NCI-H2227 (cell line): ENCODE measurements around the gene CEP76.

Experiments used
- DNase-seq: peaks from one replicate; lab custom pipeline; 2025; ENCODE audit not compliant: unreplicated experiment; lab: John Stamatoyannopoulos, UW

Gene CEP76

DNA sequence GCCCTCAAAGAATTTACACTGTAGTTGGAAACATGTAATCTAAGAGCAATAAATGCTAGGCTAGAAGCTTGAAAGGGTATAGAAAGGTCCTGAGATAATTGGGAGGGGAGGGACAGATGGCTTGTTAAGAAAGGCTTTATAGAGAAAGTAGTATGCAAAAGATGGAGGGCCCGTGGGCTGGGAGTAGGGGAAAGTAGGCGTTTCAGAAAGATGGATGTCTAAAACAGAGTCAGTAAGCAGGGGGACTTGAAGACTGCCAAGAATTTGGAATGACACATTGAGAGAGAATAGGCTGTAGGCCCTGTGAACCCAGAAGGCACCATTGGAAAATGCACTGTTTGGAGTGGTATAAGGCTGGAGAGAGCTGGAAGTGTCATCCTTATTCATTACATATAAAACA, 1.1 kb upstream of the CEP76 start:
- peak; percentile 66 for DNase-seq

DNA sequence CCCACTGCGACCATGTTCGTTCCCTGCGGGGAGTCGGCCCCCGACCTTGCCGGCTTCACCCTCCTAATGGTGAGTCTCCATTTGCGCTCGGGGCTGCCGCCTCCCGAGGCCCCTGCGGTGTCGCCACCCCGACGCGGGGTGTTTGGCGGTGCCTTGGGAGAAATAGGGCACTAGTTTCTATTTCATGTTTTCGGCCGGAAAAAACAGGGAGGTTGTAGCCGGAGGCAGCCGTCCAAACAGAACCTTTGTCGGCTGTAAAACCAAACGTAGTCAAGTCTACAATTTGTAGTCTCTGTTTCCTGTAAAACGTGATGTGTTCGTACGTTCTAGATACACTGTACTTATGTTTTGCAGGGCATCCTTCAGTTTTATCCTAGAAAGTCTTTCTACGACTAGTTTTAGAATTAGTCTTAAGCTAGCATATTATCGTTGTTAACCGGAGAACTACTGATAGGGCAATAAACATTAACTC, 609 bp upstream of the CEP76 start:
- peak; percentile 69 for DNase-seq

GRCh38 chr18:12701161-12701560, 1.4 kb downstream of the CEP76 start:
- no peak for DNase-seq

- DNase-seq = no peak
Measured at GRCh38 chr18:12699747-12700146, 2.8 kb downstream of the CEP76 start.

DNA sequence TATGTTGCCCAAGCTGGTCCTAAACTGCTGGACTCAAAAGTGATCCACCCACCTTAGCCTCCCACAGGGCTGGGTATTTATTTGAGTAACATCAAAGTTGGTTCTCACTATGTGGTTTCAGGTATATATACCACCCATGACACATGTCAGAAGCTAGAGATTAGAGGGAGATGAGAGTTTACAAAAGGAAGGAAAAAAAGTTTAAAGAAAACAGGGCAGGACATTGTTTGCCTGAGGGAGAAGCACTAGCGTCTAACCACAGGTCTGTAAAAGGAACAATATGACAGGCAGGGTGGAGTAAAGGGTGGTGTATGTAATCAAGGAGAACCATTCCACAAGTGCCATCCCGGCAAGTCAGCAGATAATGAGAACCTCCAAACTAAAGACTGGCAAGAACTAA, 8.5 kb downstream of the CEP76 start:
- DNase-seq = no peak

DNA sequence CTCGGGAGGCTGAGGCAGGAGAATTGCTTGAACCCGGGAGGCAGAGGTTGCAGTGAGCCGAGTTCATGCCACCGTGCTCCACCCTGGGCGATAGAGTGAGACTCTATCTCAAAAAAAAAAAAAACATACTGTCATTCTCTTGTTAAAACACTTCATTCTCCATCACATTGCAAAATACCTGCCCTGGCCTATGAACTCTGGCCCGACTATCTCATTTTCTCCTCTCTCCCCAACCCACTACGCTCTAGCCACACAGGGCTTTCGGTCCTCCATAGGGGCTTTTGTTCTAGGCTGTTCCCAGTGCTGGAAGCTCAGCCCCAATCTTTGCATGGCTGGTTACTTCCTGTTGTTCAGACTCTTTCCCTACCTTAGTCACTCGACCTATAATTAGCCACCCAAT, 10.3 kb downstream of the CEP76 start:
- DNase-seq = no peak

DNA sequence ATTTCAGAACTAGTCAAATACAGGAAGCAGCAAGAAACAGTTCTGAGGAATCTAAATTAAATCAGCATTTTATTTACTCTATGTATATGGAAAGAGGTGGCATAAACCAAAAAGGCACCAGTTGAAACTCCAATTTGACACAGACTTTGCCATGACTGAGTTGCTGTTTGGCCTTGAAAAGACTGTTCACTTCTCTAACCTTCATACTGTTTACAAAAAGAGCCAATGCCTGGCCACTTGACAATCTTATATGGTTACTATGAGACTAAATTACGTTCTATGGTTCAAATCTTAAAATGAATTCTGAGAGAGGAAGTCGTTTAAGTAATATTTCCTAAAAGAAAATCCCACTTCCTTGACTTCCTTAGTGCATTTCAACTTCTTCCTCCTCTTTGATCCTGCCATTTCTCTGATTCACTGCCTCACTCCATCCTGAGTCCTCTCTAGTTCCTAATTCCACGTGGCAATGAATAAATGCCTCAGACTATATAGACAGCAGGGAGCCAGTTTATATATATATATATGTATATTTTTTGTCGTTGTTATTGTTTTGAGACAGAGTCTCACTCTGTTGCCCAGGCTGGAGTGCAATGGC, 13.2 kb downstream of the CEP76 start:
- no peak for DNase-seq

DNA sequence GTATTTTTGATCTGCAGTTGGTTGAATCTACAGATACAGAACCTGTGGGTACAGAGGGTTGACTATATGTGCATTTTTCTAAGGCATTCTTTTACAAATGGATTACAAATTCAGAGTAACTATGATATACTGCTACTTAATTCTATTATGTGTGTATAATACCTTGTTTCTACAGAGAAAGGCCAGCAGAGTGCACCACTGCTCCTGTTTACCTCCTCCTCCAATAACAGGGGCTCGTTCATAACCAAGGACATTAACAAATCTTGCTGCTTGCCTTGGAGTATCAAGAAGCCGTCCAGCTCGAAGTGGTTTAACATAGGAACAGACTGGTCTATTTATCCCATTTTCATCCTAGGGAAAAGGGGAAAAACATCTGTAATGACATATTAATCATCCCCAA, 16.4 kb downstream of the CEP76 start:
- peak; percentile 47 for DNase-seq

GRCh38 chr18:12679183-12679786, 23.2 kb downstream of the CEP76 start:
- peak; percentile 52 for DNase-seq

- DNase-seq = no peak
Measured at GRCh38 chr18:12668041-12668440, 34.5 kb downstream of the CEP76 start.

GRCh38 chr18:12659904-12660605, 42.5 kb downstream of the CEP76 start:
- peak; percentile 70 for DNase-seq

GRCh38 chr18:12658426-12659138, 43.9 kb downstream of the CEP76 start:
- DNase-seq = peak; percentile 71

DNA sequence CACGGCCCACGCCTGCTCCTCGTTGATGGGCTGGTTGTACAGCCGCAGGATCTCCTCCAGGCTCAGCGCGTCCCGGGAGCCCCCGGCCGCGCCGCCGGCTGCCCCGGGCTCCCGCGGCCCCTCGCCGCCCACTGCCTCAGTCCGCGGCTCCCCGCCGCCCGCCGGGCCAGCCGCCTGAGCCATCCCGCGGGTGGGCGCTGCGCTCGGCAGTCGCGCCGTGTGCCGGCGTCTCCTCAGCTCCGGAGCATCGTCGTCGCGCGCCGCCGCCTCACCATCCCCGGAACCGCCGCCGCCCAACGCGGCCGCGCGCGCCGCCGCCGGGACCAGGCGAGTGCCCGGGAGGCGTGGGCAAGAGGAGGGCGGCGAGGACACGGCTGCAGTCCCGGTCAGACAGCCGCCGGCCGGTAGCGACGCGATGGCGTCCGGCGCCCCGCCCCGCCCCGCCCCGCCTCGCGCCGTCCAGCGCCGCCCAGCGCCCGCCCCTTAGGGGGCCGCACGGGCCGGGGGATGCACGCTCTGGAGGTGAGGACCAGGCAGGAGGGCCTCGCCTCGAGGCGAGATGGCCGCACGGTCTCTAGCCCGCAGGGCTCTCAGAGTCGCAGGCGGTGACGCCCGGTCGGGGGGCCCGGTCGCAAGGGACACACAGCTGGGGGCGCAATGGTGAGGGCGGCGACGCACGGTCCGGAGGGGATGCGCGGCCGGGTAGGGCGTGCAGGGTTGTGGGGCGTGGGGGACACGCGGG, 44.7 kb downstream of the CEP76 start, which contains the start of gene SPIRE1:
SPIRE1 (minus strand) TSS at position 424 of the 742 bp plus-strand sequence; CDS start at position 183, 241 bp downstream.
- peak; percentile 84 for DNase-seq

DNA sequence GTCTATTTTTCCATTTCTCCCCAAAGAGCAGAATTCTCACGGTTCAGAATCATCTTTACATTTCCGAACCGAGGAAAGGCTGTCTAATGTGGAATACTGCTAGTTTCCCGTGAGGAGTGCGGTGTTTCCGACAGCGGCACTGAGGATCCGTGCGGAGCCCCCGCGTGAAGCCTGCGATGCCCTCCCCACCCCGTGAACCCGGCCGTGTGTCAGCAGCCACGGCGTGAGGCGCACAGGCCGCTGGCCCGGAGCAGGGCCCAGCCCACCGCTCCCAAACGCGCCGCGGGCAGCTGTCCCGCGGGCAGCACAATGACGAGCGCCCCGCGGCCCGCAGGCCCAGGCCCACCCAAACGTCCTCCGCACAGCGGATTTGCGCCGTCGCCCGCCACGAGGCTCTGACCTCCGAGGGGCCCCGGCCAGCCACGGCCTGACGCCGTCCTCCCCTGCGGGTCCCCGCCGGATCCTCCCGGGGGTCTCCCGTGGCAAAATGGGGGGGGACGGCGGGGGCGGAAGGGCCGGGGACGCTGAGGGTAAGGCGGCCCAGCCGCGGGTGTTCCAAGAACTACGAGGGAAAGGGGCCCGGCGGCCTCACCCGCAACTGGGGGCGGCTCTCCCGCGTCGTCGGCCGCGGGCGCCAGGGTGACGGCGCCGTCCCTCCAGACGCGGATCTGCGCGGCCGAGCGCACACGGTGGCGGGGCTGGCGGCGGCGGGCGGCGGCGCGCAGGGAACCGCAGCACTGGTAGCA, 45.4 kb downstream of the CEP76 start:
- peak; percentile 69 for DNase-seq

GRCh38 chr18:12656605-12656937, 46.0 kb downstream of the CEP76 start:
- peak; percentile 28 for DNase-seq

GRCh38 chr18:12654971-12655370, 47.6 kb downstream of the CEP76 start:
- DNase-seq = no peak

DNA sequence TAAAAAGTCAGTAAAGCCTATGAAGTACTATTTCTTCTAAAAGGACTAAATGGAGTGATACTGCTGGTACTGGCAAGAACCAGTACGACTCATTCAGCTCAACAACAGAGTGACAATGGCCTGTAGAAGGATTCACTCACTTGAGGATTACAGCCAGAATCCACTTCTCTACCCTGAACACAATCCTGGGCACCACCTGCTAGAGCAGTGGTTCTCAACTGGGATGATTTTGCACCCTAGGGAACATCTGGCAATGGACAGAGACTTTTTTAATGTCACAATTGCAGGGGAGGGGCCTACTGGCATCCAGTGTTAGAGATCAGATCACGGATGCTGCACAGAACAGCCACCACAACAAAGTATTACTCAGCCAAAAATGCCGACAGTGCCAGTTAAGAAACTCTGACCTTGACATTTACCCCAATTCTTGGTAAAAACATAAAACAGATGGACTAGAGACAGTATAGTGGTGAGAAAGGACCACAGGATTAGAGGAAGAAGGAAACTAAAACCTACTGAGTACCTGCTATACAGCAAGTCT, 49.6 kb downstream of the CEP76 start:
- DNase-seq = no peak

GRCh38 chr18:12651651-12652050, 50.9 kb downstream of the CEP76 start:
- no peak for DNase-seq

- DNase-seq = no peak
Measured at GRCh38 chr18:12647773-12648172, 54.8 kb downstream of the CEP76 start.

GRCh38 chr18:12645751-12646203, 56.7 kb downstream of the CEP76 start:
- no peak for DNase-seq
